ENCODE data around the gene SLIT3.
A peak's percentile ranks its signal among the peaks of the same experiment; 100 is the strongest.

SLIT3 gene

DNA sequence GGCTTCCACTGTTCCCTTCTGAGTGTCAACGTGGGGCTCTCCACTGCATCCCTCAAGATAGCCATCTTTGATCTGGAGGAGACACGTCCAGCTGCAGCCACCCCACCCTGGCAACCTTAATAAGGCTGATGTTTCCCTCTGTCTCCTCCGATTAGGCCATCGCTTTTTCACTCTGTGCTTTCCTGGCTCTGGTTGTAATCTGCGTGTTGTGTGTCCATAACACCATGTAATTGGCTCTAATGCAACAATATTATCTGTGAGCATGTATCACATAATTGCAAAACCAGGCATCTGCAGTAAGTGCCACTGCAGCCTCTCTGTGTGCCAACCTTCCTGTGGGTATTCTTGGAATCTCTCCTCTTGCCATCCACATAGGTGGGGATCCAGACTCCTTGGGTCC is 471.9 kb downstream of the SLIT3 start:
- DNase-seq (ENCODE audit: low spot score), result no peak

DNA sequence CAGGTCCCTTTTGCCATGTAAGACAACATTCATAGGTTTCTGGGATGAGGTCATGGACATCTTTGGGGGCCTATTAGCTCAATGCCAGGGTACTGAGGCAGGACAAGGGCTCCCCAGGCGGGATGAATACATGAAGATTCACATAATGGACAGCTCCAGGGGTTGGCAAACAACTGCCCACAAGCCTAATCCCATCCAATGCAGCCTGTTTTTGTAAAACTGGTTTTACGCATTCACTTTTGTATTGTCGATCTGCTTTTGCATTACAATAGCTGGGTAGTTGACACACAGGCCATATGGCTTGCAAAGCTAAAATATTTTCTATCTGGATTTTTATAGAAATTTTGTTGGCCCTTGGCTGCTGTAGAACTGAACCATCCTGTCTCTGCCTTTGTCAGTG is 473.3 kb downstream of the SLIT3 start:
- DNase-seq (ENCODE audit: low spot score), result no peak

DNA sequence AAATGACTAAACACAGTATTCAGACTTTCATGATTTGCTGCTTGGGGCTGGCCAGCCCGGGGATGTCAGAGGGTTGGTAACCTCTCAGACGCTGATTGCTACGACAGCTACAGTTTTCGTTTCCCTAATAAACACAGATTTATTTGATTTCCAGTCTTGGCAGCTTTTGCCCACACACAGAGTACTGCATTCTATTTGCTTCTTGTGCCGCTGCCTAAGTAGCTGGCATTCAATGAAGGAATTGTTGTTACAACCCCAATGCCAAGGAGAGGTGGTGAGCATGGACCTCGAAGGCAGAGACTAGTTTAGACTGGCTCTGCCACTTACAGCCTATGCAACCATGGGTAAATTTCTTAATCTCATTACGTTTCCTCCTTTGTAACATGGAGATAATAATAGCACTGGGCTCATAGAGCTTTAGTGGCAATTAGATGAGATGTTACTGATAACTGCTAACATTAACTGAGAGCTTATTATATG is 474.7 kb downstream of the SLIT3 start:
- DNase-seq (ENCODE audit: low spot score), result peak; percentile 29

DNA sequence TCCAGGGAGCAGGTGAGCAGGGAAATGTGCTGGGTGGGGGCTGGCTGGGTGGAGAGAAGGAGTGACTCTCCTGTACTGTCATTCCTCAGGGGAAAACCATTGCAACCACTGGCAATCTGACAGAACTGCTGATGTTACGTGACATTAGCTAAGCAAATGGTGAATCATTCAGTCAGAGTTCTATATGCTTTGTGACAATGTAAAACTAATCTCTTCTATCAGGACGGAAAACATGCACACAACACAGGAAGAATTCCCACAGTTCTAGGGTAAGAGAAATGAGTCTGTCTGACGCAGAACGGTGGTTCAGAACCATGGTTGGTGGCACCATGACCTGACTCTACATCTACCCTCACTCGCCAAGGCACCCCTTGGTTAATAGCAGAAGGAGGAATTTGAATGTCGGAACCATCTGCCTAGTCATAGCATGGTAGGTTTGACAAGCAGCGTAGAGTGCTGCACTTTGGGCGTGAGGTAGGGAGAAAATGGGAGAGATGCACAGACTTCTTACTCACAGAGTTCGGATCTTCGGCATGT is 478.1 kb downstream of the SLIT3 start:
- DNase-seq (ENCODE audit: low spot score), result peak; percentile 36

DNA sequence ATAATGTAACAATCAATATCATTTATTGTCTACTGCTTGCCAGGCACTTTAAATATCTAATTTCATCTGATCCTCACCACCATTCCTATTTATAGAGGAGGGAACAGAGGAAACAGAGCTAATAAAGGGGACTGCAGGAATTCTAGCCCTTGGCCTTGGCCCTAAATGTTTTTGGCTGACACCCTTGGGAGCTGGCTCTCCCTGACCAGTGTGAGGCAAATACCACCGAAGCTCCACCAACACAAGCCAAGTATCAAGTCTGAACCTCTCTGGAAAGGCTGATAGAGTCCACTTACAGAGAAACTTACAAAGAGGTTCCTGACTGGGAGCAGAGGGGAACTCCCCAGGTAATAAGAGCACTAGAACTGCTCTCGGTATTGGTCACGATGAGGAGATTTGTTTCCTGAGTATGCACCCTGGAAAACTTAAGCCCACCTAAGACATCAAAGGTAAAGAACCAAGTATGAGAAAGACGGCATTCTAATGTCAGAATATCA is 478.6 kb downstream of the SLIT3 start:
- no peak for DNase-seq (ENCODE audit: low spot score)

DNA sequence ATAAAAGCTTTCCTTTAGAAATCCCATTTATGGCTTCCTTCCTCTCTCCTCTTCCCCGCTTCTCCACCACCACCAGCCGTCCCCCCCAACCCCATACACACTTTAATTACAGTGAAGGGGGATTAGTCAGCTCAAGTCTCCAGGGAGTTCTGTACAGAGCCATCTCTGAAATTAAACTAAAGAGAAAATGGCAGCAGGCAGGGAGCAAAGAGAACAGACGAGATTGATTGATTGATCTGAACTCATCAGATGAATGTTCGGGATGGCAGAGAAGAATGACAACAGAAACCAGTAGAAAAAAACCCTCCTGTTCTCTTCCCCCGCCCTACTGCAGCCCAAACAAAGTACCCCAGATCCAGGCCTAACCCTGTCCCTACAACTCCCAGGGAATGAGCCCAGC is 480.1 kb downstream of the SLIT3 start:
- no peak for DNase-seq (ENCODE audit: low spot score)

DNA sequence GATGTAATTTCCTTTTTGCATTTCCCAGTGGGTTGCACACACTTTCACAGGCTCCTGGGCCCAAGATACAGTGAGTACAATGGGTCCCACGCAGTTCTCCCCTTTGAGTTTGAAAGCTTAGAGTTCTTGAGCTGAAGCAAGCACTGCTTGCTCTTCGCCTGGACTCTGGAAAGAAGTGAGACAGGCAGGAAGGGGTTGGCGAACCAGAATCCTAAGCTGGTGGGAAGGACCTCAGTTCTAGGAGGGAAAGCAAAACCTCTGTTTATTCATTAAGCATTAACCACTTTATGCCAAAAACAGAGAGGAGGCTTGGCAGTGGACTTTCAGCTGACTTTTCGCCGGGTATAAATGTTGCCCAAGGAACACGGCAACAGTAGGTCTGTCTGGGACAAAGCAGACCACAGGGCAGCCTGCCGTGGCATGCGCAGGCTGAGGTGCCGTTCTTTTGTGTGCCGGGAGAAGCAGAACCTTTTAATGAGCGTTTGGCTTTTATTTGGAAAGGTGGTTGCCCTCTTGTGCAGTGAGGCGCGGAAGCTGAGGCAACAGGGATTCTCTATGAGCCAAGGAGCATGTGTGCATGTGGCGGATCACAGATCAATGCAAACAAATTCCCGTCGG is 481.8 kb downstream of the SLIT3 start:
- no peak for DNase-seq (ENCODE audit: low spot score)

DNA sequence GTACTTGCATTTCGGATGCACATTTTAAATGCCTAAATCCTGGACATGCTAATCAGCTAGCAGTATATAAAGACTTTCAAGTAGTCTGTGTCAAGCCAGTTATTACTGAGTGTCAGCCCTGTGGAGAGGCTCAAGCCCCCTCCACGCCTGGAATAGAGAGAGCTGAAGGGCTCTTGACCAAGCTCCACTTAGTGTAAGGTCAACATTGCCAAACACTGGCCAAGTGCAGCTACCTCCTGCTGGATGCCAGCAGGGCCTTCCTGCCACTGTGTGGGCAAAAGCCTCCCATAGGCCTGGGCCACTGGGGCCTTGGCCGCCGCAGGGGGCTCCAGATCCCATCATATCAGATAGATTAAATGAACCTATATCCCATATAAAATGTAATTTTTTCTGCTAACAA is 482.4 kb downstream of the SLIT3 start:
- DNase-seq (ENCODE audit: low spot score), result no peak

DNA sequence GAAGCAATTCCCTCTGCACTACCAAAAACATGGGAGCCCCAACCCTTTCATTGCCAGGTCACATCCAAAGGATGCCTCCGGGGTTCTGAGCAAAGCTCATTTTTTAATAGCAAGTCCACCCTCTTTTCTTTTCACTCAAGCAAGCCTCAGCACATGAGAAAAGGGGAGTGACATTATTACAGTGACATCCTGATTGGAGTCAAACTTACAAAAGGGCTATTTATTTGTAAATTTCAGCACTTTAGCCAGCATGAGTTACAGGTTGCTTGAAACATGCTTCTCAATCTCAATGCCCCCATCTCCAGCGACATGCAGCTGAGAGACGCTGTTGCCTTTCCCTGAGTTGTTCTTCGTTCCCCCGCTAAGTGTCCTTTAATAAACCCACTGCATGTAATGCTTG is 483.3 kb downstream of the SLIT3 start:
- DNase-seq (ENCODE audit: low spot score), result no peak

DNA sequence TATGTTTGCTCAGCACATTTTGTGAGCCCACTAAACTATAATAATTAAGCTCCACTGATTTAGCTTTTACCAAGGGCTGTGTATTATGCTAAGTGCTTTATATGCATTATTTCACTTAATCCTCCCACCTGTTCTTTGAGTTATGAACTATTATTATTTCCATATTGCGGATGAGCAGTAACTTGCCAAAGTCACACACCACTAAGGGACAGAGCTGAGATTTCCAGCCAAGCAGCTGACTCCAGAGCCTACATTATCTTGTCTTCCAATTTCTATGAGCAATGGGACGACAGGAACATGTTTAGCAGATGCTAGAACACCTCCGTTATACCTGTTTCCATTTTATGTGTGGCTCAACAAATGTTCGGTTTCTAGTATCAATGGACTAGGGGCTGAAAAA is 484.3 kb downstream of the SLIT3 start:
- no peak for DNase-seq (ENCODE audit: low spot score)

DNA sequence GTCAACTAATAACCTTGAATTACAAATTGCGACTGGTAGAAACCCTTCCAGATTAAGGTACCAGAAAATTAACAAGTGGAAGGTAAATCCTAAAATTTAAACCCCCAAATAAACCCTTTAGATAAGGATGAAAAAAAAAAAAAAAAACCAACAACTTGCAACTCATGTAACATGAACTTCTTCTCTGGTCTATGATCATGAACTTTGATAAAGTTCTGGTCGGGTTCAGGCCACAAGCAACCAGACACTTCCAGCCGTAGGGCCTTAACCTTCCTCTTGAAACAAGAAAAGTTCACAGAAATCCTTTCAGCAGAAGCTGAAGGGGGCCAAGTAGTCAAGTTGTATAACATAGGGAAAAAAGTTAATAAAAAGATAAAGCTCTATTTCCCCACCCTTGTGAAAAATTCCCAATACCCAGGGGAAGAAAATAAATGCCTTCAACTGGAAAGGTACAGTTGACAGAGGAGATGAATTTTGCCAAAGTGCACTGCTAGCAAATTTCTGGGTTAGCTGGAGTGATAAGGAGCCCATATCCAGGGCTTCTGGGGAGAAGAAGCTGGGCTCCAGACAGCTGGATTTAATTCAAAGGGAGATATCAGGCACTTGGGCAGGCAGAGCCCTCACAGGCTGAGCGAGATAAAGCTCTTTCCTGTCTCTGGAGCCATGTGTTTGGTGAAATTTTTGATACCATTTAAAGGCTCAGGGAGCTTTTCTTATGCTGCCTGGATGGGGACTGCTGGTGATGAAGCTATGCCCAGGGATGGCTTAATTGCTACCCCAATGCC is 487.6 kb downstream of the SLIT3 start:
- no peak for DNase-seq (ENCODE audit: low spot score)

DNA sequence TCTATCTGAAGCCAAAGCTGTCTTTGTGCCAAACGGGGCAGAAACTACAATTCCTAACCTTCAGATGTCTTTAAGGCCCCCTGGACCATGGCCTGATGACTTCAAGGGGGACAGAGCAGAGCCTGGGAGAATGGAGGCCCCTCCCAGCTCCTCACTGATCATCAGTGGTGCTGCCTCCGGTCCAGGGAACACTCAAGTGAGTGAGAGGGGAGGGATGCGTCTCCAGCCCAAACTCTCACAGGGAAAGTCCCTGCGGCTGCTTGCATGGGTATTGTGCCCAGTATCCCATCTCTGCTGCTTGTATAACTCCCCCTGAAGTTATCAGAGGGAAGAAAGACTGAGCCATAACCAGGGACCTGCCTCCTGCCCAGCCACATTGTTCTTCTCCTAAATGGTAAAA is 490.3 kb downstream of the SLIT3 start:
- DNase-seq (ENCODE audit: low spot score), result no peak

DNA sequence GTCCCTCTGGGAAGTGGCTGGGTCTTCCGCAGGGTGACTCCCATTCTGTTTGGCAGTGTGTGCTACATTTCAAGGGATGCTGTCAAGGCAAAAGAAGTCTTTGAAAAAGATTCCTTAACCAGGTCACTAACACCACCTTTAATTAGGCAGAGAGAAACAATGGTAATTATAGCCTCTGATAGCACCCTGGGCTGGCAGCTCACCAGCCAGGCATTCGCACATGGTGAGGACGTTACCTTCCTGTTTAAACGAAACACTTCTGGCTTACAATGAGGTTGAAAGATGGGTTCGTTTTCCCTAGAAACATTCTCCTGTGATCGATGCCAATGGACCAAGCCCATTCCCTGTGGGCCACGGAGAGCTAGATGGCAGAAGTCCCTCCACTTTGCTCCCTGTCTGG is 491.7 kb downstream of the SLIT3 start:
- DNase-seq (ENCODE audit: low spot score), result no peak

DNA sequence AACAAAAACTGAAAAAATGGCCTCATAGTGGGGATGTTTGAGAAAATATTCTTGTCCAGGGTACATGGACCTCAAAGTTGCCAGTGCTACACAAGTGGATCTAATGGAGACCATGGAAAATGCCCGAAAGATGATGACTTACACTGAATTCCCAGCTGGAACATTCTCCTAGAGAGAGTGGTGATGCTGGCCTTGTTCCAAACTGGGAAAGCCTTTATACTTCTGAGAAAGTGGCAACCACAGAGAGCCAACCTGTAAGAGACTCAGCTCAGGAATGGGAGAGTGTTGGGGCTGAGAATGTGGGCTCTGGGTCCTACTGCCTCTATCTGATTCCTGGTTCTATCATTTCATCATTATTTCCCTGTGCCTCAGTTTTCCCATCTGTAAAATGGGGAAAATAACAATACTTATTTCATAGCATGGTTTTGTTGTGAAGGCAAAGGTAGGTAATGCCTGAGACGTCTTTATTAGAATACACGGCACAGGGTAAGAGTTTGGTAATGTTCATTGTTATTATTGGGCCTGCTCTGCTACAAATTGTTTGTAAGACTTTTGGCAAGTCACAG is 492.8 kb downstream of the SLIT3 start:
- no peak for DNase-seq (ENCODE audit: low spot score)

DNA sequence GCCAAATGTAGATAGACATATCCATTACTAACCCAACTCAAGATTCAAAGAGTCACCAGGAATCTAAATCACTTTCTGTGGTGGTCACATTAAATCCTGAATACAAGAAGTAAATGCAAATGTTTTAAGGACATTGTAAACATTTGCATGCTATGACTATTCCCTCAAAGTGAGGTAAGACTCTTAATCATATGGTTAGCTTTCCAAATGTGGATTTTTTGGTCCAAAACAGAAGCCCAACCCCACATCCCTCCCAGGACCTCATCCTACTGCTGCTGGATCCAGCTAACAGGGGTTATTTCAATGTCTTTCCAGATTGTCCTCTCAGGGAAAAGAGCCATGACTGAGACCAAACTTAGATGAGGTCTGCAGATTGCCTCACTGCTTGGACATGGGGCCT is 493.7 kb downstream of the SLIT3 start:
- DNase-seq (ENCODE audit: low spot score), result no peak

DNA sequence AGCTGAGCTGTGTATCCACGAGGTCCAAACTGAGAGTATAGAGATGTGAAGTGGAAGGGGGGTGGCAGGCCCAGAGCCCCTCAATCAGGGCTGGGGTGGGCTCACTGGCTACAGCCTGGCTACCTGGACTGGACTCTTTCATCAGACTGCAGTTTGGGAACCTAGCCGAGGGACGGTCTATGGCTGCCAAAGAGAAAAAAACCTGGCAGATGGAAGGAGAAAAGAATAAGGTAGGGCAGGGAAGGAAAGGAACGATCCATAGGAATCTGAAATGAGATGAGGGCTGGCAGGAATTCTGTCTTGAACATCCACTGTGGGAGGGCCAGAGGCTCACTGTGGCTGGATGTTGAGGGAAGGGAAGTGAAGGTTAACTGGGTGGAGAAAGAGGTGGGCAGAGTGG is 497.4 kb downstream of the SLIT3 start:
- no peak for DNase-seq (ENCODE audit: low spot score)

DNA sequence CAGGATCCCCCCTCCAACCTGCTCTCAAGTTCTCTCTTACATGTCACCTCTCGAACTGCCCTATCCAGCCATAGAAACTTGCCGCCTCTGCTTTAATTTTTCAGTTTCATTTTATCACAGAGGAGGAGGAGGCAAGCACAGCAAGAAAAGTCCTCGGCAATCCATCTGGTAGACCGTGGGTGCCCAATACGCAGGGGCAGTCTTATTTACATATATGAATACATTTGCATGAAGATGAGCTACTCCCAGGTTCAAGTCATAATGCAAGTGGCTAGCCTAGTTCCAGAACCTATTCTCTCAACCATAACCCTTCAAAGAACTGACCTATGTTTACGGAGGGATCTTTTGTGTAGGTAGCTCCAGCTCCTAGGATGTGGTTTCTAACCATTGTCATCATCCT is 498.6 kb downstream of the SLIT3 start:
- DNase-seq (ENCODE audit: low spot score), result no peak

DNA sequence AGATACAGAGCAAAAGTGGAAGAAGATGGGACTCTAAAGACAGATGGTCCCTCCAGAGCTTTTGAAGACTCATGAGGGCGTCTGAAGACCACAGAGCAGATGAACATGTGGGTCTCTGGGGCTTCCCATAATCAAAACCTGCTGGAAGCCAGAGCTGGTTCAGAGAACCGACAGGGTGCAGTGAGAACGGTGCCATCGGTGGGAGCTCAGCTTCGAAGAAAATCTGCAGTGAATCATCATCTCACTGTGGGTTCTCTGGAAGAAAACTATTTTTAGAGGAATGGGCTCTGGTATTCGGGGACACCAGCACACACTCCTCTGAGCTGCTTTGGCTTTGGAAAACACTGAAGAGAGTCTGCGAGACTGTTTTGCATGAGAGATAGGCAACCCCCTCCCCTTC is 499.4 kb downstream of the SLIT3 start:
- no peak for DNase-seq (ENCODE audit: low spot score)

DNA sequence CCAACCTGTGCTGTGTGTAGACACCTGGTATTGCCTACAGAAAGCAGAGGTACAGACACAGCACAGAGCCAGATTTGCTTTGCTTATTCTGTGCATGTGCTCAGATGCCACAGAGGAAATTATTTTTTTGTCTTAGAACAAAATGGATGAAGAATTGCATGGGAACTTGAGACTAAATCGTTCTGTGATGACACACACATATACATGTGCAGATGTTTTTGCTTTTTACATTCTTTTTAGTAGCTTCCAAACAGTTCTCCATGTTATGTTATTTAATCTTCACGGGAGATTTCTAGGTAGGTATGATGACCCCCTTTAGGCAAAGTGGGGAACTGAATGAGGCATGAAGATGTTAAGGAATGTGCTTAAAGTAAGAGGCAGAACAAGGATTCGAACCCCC is 500.2 kb downstream of the SLIT3 start:
- DNase-seq (ENCODE audit: low spot score), result no peak

DNA sequence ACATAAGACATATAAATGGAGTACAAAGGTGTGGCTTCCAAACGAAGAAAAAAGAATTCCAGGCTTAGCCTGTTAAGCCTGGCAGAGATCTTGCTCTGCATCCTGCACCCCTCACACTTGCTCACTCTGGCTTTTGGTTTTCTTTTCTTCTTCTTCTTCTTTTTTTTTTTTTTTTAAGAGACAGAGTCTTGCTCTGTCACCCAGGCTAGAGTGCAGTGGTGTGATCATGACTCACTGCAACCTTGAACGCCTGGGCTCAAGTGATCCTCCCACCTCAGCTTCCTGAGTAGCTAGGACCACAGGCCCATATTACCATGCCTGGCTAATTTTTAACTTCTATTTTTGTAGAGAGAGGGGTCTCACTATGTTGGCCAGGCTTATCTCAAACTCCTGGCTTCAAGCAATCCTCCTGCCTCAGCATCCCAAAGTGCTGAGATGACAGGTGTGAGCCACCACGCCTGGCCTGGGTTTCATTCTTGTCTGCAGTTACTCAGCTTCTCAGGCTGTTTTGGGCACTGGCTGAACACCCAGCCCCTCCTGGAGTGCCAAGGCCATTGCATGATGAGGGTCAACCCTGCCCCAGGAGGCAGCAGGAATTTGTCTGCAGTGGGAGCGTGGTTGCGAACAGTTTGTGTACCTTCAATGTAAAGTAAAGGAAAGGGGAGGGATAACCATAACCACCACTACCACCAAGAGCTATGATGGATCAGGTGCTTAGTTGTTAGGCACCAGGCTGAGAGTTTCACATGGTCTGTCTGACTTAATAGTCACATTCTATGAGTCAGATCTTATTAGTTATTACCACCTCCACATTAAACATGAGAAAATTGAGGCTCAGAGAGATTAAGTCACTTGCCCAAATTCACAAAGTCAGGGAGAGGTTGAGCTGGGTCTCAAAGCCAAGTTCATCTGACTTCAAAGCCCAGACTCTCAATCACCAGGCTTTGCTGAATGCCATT is 502.6 kb downstream of the SLIT3 start:
- DNase-seq (ENCODE audit: low spot score), result peak; percentile 52

DNA sequence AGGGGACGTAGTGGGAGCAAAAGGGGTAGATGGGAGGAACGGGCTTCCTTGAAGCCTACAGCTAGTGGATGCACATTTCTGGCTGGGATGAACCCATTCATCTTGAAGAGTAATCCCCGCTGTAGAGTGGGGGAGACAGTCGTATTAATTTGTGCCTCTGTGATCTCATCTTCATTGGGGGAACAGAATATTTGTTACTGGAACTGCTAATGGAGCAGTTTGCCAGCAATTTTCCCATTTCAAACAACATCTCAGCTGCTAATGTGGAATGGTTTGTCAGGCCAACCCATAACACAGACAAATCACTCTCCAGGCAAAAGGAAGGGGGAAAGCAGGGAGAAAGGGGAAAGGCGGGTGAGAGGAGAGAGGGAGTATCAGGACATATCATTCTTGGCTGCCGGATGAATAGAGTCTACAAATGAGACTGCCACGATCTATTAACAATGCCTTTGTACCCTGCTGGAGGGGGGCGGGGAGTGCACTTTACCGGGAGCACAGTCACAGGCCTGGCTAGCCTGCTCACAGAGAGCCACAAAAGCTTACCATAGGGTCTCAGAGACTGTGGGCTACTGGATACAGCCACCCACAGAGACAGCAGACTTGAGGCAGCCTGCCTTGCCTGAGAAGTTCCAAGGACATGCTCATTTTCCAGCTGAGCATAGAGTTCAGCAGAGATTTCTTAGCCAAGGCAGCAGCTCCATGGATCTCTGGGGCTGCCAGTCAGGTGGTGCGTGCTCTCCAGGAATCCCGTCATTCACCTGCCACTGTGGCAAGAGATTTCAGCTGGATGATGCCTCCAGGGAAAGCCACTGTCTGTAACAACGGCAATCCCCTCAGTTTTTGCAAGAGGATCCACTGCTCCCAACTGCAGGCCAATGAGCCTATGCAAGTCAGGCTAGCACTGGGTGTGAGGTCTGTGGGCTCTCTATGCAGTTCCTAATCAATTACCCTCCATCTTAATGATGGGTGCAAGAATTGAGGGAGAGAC is 504.1 kb downstream of the SLIT3 start:
- peak; percentile 78 for DNase-seq (ENCODE audit: low spot score)
